Measurements from ENCODE around the gene SLC7A9. TPM values are rescaled to one million over a fixed set of nuclear protein-coding genes. Genes with fewer than 3 reads are reported as not detected.

Gene SLC7A9
- under 1 TPM in 1 of 2 experiments, not detected in 1; 0.22 TPM for total RNA-seq

DNA sequence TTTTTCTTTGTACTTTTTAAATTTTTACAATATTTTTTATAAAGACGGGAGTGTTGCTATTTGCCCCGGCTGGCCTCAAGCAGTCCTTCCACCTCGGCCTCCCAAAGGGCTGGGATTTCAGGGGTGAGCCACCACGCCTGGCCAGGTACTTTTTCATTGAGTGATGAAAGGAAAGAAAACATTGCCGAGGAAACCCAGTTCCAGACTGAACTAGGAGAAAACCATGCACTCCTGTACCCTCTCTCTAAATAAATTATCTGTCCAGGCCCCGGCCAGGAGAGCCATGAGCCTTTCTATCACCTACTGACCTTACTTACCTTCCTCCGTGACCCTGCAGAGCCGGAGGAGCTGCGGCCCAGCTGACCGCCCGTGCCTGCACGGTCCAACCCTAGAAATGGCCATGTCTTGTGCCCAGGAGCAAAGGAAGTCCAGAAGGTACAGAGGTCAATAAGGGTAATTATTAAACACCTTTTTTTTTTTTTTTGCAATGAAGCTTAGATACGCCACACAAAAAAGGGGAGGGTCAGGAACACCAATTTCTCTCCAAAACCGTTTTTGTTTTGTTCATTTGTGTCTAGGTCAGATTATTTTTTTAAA, at the start of gene SLC7A9:
Gene SLC7A9 (minus strand): TSS at position 399 of the 597 bp plus-strand sequence. CDS start 1,233 bp downstream, outside the sequence.
- Mint-ChIP-seq H3K36me3 (no peaks in the 10 kb centered on the region), H3K27me3 (no peaks in the 10 kb centered on the region), H3K27ac (no peak within 1 kb of the TSS), H3K4me3 (no peak within 1 kb of the TSS), H3K4me1 (ENCODE audit: low read depth) (no peaks in the 10 kb centered on the region), H3K9me3 (no peaks in the 10 kb centered on the region)
- CTCF ChIA-PET, result no interaction called here
- intact Hi-C loops (cut with micrococcal nuclease), result no loop called here
- DNase-seq, result no peak
- POLR2A ChIA-PET, result no interaction called here

DNA sequence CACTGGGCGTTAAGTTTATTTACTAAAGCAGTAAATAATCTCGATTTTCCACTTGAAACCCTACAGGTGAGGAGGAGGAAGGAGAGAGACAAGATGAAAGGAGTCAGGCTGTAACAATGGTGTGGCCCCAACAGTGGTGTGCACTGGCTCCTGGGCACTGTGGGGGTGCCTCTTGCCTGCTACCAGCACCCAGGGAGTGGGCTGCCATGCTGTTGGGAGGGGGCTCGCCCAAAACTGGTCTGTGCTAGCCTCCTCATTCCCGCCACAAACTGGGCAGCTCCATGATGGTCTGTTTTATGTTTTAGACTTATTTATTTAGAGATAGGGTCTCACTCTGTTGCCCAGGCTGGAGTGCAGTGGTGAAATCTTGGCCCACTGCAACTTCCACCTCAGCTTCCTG, 49.8 kb upstream of the SLC7A9 start:
- Mint-ChIP-seq H3K36me3 (peaks cover 7% of the 10 kb centered on the region), H3K4me3 (no peak overlapping the region), H3K27ac (no peak overlapping the region), H3K9me3 (no peaks in the 10 kb centered on the region), H3K27me3 (no peaks in the 10 kb centered on the region), H3K4me1 (ENCODE audit: low read depth) (peaks cover 5% of the 10 kb centered on the region)
- intact Hi-C loops (cut with micrococcal nuclease), result no loop called here
- DNase-seq, result no peak
- ChIA-PET CTCF (no interaction called here), POLR2A (no interaction called here)

DNA sequence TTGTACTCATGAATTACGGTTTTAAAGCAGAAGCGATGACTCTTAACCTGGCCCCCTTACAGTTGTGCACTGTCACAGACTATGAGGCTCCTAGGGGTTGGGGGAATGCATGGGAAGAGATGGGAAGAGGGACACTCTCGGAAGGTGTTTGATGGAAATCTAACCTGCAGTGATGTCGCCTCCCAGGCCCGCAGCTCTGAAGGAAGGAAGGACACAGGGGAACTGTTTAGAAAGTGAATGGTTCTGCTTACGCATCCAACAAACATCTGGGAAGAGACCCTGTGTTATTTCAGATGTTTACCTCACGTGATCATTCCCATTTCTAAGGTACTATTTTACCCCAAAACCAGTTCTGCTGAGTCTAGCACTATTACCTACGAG, 48.0 kb upstream of the SLC7A9 start:
- H3K9me3 Mint-ChIP-seq, result no peaks in the 10 kb centered on the region
- DNase-seq, result no peak
- H3K27ac Mint-ChIP-seq, result no peak overlapping the region
- intact Hi-C loops (cut with micrococcal nuclease), result no loop called here
- no peaks in the 10 kb centered on the region for H3K27me3 Mint-ChIP-seq
- H3K36me3 Mint-ChIP-seq, result peaks cover 3% of the 10 kb centered on the region
- peaks cover 5% of the 10 kb centered on the region for H3K4me1 Mint-ChIP-seq (ENCODE audit: low read depth)
- ChIA-PET POLR2A (no interaction called here), CTCF (no interaction called here)
- no peak overlapping the region for H3K4me3 Mint-ChIP-seq

DNA sequence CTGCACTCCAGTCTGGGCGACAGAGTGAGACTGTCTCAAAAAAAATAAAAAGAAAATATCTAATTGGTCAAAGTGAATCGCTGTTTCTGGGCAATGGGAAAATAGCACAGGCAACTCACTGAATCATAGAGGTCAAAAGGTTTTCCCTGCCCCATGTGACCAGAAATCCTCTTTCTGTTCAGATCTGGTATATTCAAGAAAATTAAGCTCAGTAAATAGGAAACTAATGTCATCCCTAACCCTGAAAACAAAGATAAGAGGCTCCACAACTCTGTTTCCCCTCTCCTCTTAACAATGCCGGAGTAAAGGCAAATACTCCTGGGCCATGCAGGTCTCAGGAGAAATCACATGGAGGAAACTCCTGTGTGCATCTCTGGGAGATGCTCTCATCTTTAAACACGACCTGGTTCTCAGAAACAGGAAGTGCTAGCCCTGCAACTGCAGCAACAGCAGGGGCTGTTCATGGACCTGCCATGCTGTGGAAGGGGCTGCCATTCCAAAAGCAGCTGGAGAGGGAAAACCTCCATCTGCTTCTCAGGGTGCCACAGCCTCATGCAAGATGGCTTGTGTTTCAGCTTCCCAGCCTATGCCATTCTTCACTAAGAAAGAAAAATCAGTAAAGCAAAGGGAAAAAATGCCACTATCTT, 47.5 kb upstream of the SLC7A9 start:
- Mint-ChIP-seq H3K27me3 (no peaks in the 10 kb centered on the region), H3K36me3 (peaks cover 7% of the 10 kb centered on the region), H3K27ac (no peak overlapping the region), H3K4me1 (ENCODE audit: low read depth) (peaks cover 5% of the 10 kb centered on the region), H3K9me3 (no peaks in the 10 kb centered on the region), H3K4me3 (no peak overlapping the region)
- DNase-seq, result no peak
- ChIA-PET CTCF (no interaction called here), POLR2A (no interaction called here)
- intact Hi-C loops (cut with micrococcal nuclease), result no loop called here

DNA sequence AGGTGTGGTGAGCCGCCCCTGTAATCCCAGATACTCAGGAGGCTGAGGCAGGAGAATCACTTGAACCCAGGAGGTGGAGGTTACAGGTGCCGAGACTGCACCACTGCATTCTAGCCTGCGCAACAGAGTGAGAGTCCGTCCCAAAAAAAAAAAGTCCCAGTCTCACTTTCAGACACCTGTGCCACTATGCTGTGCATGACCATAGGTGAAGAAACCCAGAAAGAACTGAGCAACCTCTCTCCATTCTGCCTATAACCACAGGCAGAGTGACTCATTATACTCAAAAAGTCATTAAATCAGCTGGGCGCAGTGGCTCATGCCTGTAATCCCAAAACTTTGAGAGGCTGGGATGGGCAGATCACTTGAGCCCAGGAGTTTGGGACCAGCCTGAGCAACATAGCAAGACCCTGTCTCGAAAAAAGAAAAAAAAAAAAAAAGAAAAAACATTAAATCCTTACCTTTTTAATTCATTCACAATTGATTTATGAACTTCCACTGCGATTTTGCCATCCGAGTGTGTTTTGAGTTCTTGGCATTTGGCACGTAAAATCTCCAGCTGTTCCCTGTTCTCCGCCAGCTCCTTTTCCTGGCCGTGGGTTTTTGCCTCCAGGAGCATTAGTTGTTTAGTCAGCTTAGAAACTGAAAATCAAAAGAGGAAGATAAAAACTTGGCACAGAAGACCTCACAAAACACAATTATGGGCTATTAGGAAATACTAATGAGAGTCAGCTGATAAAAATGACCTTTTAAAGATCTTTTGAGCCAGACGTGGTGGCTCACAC, 45.5 kb upstream of the SLC7A9 start:
- no peaks in the 10 kb centered on the region for H3K4me1 Mint-ChIP-seq (ENCODE audit: low read depth)
- no peak for DNase-seq
- CTCF ChIA-PET, result no interaction called here
- no peak overlapping the region for H3K27ac Mint-ChIP-seq
- no peak overlapping the region for H3K4me3 Mint-ChIP-seq
- intact Hi-C loops (cut with micrococcal nuclease), result no loop called here
- no peaks in the 10 kb centered on the region for H3K9me3 Mint-ChIP-seq
- H3K27me3 Mint-ChIP-seq, result no peaks in the 10 kb centered on the region
- POLR2A ChIA-PET, result no interaction called here
- peaks cover 4% of the 10 kb centered on the region for H3K36me3 Mint-ChIP-seq

DNA sequence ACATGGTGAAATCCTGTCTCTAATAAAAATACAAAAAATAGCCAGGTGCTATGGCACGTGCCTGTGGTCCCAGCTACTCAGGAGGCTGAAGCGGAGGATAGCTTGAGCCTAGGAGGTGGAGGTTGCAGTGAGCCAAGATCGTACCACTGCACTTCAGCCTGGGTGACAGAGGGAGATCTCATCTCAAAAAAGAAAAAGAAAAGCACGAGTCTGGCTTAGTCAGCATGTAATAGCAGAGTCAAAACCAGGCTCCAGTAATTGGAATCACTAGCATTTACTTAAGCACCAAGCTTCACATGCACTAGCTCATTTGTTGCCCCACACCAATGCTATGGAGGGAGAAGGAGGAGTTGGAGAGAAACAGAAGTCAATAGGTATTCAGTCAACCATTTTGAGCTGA, 41.9 kb upstream of the SLC7A9 start:
- CTCF ChIA-PET, result interaction anchor here (1.5 kb wide), 1 partner anchor 10 kb away, joined by 3 read pairs; no protein-coding TSS in a partner anchor
- H3K27me3 Mint-ChIP-seq, result no peaks in the 10 kb centered on the region
- peaks cover under 1% of the 10 kb centered on the region for H3K9me3 Mint-ChIP-seq

DNA sequence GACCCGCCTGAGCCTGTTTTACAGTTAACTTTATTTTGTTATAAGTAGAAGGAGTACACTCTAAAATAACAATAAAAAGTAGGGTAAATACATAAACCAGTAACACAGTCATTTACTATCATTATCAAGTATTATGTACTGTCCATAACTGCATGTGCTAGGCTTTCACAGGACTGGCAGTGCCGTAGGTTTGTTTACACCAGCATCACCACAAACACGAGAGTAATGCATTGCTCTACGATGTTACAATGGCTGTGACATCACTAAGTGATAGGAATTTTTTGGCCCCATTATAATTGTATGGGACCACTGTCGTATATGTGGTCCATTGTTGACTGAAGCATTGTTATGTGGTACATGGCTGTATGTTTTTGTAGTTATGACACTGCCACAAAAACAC, 41.3 kb upstream of the SLC7A9 start:
- no peak overlapping the region for H3K4me3 Mint-ChIP-seq
- intact Hi-C loops (cut with micrococcal nuclease), result no loop called here
- ChIA-PET POLR2A (no interaction called here), CTCF (no interaction called here)
- no peak overlapping the region for H3K27ac Mint-ChIP-seq
- no peaks in the 10 kb centered on the region for H3K4me1 Mint-ChIP-seq (ENCODE audit: low read depth)
- peaks cover 5% of the 10 kb centered on the region for H3K9me3 Mint-ChIP-seq
- no peaks in the 10 kb centered on the region for H3K27me3 Mint-ChIP-seq
- DNase-seq, result no peak
- peaks cover 30% of the 10 kb centered on the region for H3K36me3 Mint-ChIP-seq

More for the DNA sequence above, 41.9 kb upstream of the SLC7A9 start:
- H3K36me3 Mint-ChIP-seq, result peaks cover 24% of the 10 kb centered on the region
- no peak overlapping the region for H3K27ac Mint-ChIP-seq
- H3K4me1 Mint-ChIP-seq (ENCODE audit: low read depth), result no peaks in the 10 kb centered on the region
- POLR2A ChIA-PET, result no interaction called here
- no peak overlapping the region for H3K4me3 Mint-ChIP-seq
- intact Hi-C loops (cut with micrococcal nuclease), result no loop called here
- DNase-seq, result no peak

DNA sequence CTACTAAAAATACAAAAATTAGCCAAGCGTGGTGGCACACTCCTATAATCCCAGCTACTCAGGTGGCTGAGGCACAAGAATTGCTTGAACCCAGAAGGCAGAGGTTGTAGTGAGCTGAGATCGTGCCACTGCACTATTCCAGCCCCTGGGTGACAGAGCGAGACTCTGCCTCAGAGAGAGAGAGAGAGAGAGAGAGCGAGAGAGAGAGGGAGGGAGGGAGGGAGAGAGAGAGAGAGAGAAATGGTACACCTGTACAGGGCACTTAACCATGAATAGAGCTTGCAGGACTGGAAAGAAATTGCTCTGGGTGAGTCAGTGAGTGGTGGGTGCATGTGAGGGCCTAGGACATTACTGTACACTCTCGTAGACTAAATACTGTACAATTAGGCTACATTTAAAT, 40.5 kb upstream of the SLC7A9 start:
- Mint-ChIP-seq H3K9me3 (peaks cover 9% of the 10 kb centered on the region), H3K36me3 (peaks cover 33% of the 10 kb centered on the region), H3K4me1 (ENCODE audit: low read depth) (no peaks in the 10 kb centered on the region), H3K4me3 (no peak overlapping the region), H3K27ac (no peak overlapping the region), H3K27me3 (no peaks in the 10 kb centered on the region)
- DNase-seq, result no peak
- ChIA-PET CTCF (interaction anchor here (0.6 kb wide), 1 partner anchor 16 kb away, joined by 3 read pairs; no protein-coding TSS in a partner anchor), POLR2A (no interaction called here)
- intact Hi-C loops (cut with micrococcal nuclease), result no loop called here

DNA sequence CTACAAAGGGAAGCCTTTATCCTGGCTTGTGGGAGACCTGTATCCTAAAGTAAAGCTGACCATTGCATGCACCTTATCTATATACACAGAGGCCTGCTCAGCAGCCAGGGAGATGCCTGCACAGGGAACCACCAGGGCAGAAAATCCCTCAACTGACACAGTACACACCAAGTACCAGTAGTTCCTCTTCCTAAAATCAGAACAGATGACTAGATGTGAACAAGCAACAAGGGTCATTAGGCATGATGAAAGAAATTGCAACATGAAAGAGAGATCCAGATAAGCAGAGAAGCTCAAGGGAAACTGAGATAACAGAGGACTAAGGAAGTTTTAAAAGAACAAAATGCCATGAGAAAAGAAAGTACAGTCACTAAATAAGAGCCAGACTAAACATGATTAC, 39.7 kb upstream of the SLC7A9 start:
- Mint-ChIP-seq H3K4me1 (ENCODE audit: low read depth) (no peaks in the 10 kb centered on the region), H3K9me3 (peaks cover 9% of the 10 kb centered on the region), H3K4me3 (no peak overlapping the region), H3K27ac (no peak overlapping the region), H3K27me3 (no peaks in the 10 kb centered on the region), H3K36me3 (peaks cover 33% of the 10 kb centered on the region)
- ChIA-PET POLR2A (no interaction called here), CTCF (no interaction called here)
- DNase-seq, result no peak
- intact Hi-C loops (cut with micrococcal nuclease), result no loop called here

DNA sequence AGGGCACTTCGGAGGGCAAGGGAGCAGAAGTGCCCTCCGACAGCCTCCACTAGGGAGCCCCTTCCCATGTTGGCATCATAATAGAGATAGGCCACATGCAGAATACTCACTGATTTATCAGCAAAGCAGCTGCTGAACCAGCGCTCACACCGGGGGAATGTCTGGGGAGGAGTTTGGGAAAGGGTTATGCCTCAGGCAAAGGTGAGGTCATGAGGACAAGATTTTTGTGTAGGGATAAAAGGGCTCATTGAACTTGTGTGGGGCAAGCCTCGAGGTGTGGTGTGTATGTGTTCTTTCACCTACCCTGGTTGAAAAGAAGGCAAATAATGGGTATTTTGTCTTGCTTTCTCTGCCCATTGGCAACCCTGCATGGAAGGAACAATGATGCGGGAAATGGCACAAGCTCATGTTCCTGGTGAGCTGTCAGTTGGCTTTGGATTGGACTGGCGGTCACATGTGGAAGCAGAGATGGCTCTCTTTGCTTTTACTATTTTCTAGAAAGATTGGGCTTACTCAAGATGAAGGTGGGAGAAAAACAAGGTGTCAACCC, 39.1 kb upstream of the SLC7A9 start:
- ChIA-PET CTCF (interaction anchor here (0.6 kb wide), 1 partner anchor 301 kb away, joined by 3 read pairs; no protein-coding TSS in a partner anchor), POLR2A (no interaction called here)
- no peak overlapping the region for H3K4me3 Mint-ChIP-seq
- peaks cover 9% of the 10 kb centered on the region for H3K9me3 Mint-ChIP-seq
- no peaks in the 10 kb centered on the region for H3K4me1 Mint-ChIP-seq (ENCODE audit: low read depth)
- H3K27me3 Mint-ChIP-seq, result no peaks in the 10 kb centered on the region
- DNase-seq, result no peak
- intact Hi-C loops (cut with micrococcal nuclease), result no loop called here
- peaks cover 33% of the 10 kb centered on the region for H3K36me3 Mint-ChIP-seq
- H3K27ac Mint-ChIP-seq, result no peak overlapping the region

DNA sequence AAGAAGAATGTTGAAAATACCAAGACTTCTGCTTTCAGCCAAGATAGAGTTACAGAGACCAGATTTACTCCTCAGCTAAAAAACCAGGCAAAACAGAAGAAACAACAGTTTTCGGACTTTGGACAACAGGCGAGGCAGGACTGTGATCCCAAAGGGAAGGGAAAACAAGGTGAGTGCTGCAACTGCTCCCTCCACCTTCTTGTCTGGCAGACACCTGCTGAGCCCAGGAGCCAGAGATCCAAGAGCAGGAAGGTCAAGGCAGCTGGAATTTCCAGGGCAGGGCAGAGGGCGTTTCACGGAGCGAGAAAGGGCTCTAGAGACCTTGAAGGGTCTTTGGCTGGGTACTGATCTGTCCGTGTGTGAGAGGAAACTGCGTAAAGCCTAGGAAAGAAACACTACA, 32.9 kb upstream of the SLC7A9 start:
- POLR2A ChIA-PET, result interaction anchor here (0.6 kb wide), 1 partner anchor 179 kb away, joined by 4 read pairs; no protein-coding TSS in a partner anchor
- no peak overlapping the region for H3K4me3 Mint-ChIP-seq
- H3K27me3 Mint-ChIP-seq, result no peaks in the 10 kb centered on the region
- no peak for DNase-seq
- no peaks in the 10 kb centered on the region for H3K4me1 Mint-ChIP-seq (ENCODE audit: low read depth)
- no peak overlapping the region for H3K27ac Mint-ChIP-seq
- peaks cover 24% of the 10 kb centered on the region for H3K36me3 Mint-ChIP-seq
- intact Hi-C loops (cut with micrococcal nuclease), result no loop called here
- CTCF ChIA-PET, result interaction anchor here (1.5 kb wide), 1 partner anchor 10 kb away, joined by 3 read pairs; no protein-coding TSS in a partner anchor
- H3K9me3 Mint-ChIP-seq, result peaks cover 9% of the 10 kb centered on the region

DNA sequence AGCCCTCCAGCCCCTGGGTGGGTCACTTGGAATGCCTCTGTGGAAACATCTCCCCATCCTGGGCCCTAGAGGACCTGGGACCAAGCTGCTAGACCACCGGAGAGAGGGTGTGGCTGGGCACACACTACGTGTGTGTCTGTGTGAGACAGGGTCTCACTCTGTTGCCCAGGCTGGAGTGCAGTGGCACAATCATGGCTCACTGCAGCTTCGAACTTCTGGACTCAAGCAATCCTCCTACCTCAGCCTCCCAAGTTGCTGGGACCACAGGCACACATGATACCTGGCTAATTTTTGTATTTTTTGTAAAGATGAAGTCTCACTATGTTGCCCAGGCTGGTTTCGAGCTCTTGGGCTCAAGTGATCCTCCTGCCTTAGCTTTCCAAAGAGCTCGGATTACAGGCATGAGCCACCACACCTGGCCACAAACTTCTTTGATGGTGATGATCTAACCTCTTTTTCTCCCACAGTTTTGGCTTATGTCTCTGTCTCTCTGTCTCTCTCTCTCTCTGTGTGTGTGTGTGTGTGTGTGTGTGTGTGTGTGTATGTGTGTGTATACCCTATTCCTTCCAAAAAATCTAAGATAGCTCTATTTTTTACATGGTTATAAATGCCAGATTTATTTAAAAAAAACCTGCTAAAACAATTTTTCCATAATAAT, 32.1 kb upstream of the SLC7A9 start:
- H3K4me1 Mint-ChIP-seq (ENCODE audit: low read depth), result peaks cover 3% of the 10 kb centered on the region
- intact Hi-C loops (cut with micrococcal nuclease), result no loop called here
- no peak overlapping the region for H3K27ac Mint-ChIP-seq
- peaks cover 9% of the 10 kb centered on the region for H3K9me3 Mint-ChIP-seq
- H3K27me3 Mint-ChIP-seq, result no peaks in the 10 kb centered on the region
- no peak for DNase-seq
- CTCF ChIA-PET, result interaction anchor here (0.6 to 1.5 kb wide), 2 partner anchors 10 to 74 kb away, joined by 3 read pairs; no protein-coding TSS in a partner anchor
- H3K36me3 Mint-ChIP-seq, result peaks cover 26% of the 10 kb centered on the region
- POLR2A ChIA-PET, result interaction anchor here (0.6 kb wide), 1 partner anchor 180 kb away, joined by 4 read pairs; no protein-coding TSS in a partner anchor
- no peak overlapping the region for H3K4me3 Mint-ChIP-seq

All from activated CD4-positive, alpha-beta memory T cell treated with anti-CD3 and anti-CD28 coated beads for 36 hours (primary cell).